NOMO-1 treated with DMSO at 0.1 percent for 48 hours (cell line): ENCODE measurements around the gene USH2A.
"Not testable (repeated sequence)": the region's sequence is repeated elsewhere in the genome, so short reads cannot be mapped to it uniquely, and the experiment has no call there.

Experiments used
- DNase-seq: peaks from one replicate; lab custom pipeline; 2025; ENCODE audit not compliant: unreplicated experiment; lab: John Stamatoyannopoulos, UW

Gene USH2A

DNA sequence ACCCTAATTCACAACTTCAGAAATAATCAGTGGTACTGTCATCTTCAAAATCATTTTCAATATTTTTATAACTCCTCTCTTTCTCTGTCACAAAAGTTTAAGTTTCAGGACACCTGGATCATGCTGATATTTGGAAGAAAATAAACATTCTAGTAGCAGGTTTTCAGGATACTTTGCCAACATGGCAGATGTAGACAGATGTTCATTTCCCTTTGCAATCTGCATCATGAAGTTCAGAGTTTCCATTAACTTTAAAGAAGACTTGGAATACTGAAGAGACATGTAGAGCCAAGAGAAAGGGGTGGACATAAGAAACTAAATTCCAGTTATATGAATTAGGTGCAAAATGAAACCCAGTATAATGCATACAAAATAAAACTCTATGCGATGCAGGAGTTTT is 218.1 kb downstream of the USH2A start:
- DNase-seq: no peak

GRCh38 chr1:216201946-216202345 is 221.3 kb downstream of the USH2A start:
- no peak for DNase-seq

DNA sequence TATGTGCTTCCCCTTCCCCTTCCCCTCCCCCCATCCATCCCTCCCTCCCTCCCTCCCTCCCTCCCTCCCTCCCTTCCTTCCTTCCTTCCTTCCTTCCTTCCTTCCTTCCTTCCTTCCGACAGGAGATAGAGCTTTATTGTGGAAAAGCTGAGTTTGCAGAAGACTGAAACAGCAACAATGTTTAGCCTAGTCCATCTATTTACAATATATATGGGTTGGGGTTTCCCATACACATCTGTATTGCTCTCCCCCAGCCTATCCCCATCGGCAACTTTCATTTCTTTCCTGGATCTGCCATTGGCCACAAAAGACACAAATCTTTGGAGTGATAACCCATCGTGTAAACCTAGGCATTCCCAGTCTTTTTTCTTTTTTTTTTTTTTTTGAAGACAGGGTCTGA is 222.3 kb downstream of the USH2A start:
- DNase-seq: no peak

- DNase-seq: no peak
Observed at GRCh38 chr1:216194721-216195120, 228.5 kb downstream of the USH2A start.

DNA sequence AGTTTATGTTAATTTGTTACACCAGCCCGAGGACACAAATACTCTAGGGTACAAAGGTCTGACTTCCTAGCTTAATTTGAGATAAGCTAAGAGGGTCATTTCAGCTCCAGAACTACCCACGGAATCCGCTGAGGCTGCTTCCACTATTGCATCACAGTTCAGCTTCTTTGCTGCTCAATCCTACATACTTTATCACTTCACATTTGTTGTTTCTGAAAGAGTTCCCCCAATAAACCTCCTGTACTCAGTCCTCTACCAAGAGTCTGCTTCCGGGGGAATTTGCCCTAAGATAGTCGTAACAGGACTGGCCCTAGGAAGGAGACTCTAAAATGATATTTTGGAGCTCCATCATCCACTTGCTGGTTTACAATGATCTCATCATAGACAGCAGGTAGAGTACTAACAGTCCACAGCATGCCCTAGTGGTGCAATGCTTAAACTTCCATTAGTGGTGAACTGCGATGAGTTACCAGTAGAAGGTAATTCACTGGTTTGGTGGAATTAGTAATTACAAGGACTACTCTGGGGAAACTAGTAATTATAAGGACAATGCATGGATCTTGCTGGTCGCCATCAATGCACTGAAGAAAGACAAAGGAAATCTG is 229.3 kb downstream of the USH2A start:
- no peak for DNase-seq

- DNase-seq: no peak
Observed at GRCh38 chr1:216190438-216190837, 232.8 kb downstream of the USH2A start.

GRCh38 chr1:216186816-216187215 is 236.4 kb downstream of the USH2A start:
- no peak for DNase-seq

- DNase-seq: no peak
Observed at GRCh38 chr1:216186141-216186540, 237.1 kb downstream of the USH2A start.

DNA sequence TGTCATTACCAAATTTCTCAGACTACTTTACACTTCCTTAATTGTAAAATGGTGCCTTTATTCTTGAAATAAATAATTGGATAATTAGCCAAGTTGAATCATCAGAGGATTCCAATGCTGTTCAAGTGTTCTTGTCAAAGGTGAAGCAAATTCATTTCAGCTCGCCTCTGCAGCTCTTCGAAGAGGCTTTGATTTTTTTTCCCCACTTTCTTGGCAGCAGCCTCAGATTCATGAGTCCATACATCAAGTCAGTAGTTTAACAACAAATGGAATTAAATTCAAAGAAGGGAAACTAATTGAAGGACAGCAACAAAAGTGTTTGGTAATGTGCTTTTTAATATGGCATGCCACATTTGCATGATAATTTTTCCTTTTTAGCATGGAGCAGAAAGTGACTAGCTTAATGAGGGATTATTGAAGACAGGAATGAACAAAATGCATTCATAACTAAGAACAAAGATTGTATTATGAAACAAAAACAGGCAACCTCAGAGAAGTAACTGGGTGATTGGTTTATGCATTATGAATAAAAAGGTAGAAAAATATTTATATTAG is 239.0 kb downstream of the USH2A start:
- peak; percentile 1 for DNase-seq

DNA sequence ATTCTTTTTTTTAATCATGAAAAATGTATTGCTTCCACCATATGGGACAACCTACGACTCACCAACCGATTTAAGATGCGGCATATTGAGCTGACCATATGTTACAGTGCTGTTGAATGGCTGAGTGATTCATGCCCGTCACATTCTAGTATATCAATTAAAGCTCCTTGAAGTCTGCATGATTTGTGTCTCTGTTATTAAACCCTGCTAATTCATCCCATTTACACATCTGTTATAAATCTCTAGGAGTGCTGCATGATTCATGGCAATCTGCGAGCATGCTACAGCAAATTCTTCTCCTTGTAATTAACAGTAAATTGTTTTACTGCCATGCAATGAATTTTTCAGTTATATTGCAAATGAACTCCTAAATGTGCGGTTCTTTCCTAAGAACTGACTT is 239.8 kb downstream of the USH2A start:
- DNase-seq: peak; percentile 4

GRCh38 chr1:216183007-216183406 is 240.2 kb downstream of the USH2A start:
- no peak for DNase-seq

- peak; percentile 4 for DNase-seq
Observed at GRCh38 chr1:216181590-216181989, 241.7 kb downstream of the USH2A start.

- no peak for DNase-seq
Observed at GRCh38 chr1:216178281-216178680, 245.0 kb downstream of the USH2A start.

GRCh38 chr1:216176970-216177369 is 246.3 kb downstream of the USH2A start:
- no peak for DNase-seq

- no peak for DNase-seq
Observed at GRCh38 chr1:216175714-216176113, 247.5 kb downstream of the USH2A start.

GRCh38 chr1:216173376-216173995 is 249.8 kb downstream of the USH2A start:
- no peak for DNase-seq

DNA sequence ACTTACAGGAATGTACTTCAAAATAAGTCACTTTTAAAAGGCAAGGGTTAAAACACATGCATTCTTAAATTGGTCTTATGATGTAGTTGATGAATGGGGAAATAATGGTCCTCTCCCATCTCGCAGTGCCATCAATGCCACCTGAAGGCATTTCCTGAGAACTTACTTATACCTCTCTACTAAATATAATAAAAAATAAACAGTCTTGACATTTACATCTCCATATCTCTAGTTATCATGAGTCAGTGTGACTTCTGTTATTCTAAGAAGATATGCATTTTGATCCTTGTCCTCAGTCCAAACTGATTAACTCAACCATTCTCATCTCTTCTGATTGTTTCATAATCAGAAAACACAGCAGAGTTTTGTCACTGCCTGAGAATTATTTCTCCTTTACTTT is 253.9 kb downstream of the USH2A start:
- no peak for DNase-seq

GRCh38 chr1:216168546-216168945 is 254.7 kb downstream of the USH2A start:
- no peak for DNase-seq

GRCh38 chr1:216154063-216154462 is 269.2 kb downstream of the USH2A start:
- no peak for DNase-seq

DNA sequence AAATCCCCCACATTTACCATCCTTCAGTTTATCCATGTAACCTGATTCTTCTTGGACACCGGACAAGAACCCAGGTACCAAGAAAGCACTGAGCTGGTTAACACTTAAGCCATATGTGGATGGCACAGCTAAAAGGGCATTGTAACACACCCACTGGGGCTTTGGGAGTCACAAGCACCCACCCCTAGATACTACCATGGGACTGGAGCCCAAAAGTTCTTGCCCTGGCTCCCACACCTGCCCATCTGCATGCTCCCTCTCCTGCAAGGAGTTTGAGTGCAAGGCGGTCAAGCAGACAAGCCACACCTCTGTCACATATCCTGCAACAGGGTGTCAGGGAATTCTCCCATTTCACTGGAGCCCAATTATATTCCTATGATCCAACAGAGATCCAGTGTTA is 270.1 kb downstream of the USH2A start:
- DNase-seq: no peak

DNA sequence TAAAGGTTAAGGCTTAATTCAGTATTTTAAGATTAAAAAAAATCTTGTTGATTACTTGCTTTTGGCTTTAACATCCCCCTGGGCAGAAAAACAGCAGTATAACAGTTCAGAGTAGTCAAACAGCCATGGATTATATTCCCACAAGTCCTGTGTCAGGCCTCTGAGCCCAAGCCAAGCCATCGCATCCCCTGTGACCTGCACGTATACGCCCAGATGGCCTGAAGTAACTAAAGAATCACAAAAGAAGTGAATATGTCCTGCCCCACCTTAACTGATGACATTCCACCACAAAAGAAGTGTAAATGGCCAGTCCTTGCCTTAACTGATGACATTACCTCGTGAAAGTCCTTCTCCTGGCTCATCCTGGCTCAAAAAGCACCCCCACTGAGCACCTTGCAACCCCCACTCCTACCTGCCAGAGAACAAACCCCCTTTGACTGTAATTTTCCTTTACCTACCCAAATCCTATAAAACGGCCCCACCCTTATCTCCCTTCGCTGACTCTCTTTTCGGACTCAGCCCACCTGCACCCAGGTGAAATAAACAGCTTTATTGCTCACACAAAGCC is 277.7 kb downstream of the USH2A start:
- DNase-seq: not testable (repeated sequence)

GRCh38 chr1:216144661-216145450 is 278.4 kb downstream of the USH2A start:
- no peak for DNase-seq
